HFFc6 (cell line): ENCODE data around the gene MARF1. TPM values are rescaled to one million over a fixed set of nuclear protein-coding genes. Genes with fewer than 3 reads are reported as not detected.
"Not testable (repeated sequence)": the region's sequence is repeated elsewhere in the genome, so short reads cannot be mapped to it uniquely, and the experiment has no call there.

Experiments
- DNase-seq: peaks from one replicate; pipeline ENCODE4 v3.0.0-alpha.2; 2018
- H3K27ac Mint-ChIP-seq: 2 replicates; pipeline ENCODE4 v1.8.0; 2020; ENCODE audit warnings: mild to moderate bottlenecking, mixed read lengths
- H3K27me3 Mint-ChIP-seq: 2 replicates; pipeline ENCODE4 v1.8.0; 2021; ENCODE audit warnings: mild to moderate bottlenecking, moderate library complexity, mixed read lengths; ENCODE audit not compliant: insufficient read depth
- H3K36me3 Mint-ChIP-seq: 2 replicates; pipeline ENCODE4 v1.8.0; 2021; ENCODE audit warnings: low read depth, mixed read lengths
- H3K4me1 Mint-ChIP-seq: 2 replicates; pipeline ENCODE4 v1.8.0; 2020; ENCODE audit warnings: low read depth, mixed read lengths
- H3K4me3 Mint-ChIP-seq: 2 replicates; pipeline ENCODE4 v1.8.0; 2020; ENCODE audit warnings: mild to moderate bottlenecking, moderate library complexity, mixed read lengths
- H3K9me3 Mint-ChIP-seq: 2 replicates; pipeline ENCODE4 v1.8.0; 2020; ENCODE audit warnings: mild to moderate bottlenecking, mixed read lengths
- CTCF ChIP-seq: fragments of 200-600 bp; sonication (generic); IDR thresholded peaks from 2 replicates; pipeline ENCODE4 v1.5.0; 2021; ENCODE audit warnings: antibody characterized with exemption, mild to moderate bottlenecking
- total RNA-seq, 6 experiments: library from RNA; stranded (reverse); fragmentation: NEBNext Ultra II Directional; extraction: Animal tissue kit (Norgen Biotek cat#: 25700); gene quantifications; 2 replicates in 1 of 6; 3 replicates in 5 of 6; pipeline ENCODE4 v1.2.3, GENCODE V29; 2021

MARF1 gene
- total RNA-seq, 6 experiments from 2014 or later: 34.9 to 39.4 (median 38.5) TPM

- Mint-ChIP-seq H3K27ac (no peak overlapping the region), H3K36me3 (peaks cover 51% of the 10 kb centered on the region), H3K4me1 (peaks cover 12% of the 10 kb centered on the region), H3K4me3 (no peak overlapping the region), H3K27me3 (no peaks in the 10 kb centered on the region; the same call in 1 of the 2 replicates), H3K9me3 (no peaks in the 10 kb centered on the region)
- no peak for TF ChIP-seq CTCF
- no peak for DNase-seq
Observed at GRCh38 chr16:15610369-15610871, 32.5 kb downstream of the MARF1 start.

- no peak overlapping the region for H3K4me3 Mint-ChIP-seq
- H3K27ac Mint-ChIP-seq: no peak overlapping the region
- TF ChIP-seq CTCF: no peak
- no peaks in the 10 kb centered on the region; the same call in 1 of the 2 replicates for H3K27me3 Mint-ChIP-seq
- H3K4me1 Mint-ChIP-seq: peaks cover 12% of the 10 kb centered on the region
- H3K36me3 Mint-ChIP-seq: peaks cover 56% of the 10 kb centered on the region
- H3K9me3 Mint-ChIP-seq: no peaks in the 10 kb centered on the region
- DNase-seq: no peak
Observed at GRCh38 chr16:15609286-15609649, 33.7 kb downstream of the MARF1 start.

- DNase-seq: no peak
Observed at GRCh38 chr16:15608398-15609285, 34.3 kb downstream of the MARF1 start.

GRCh38 chr16:15607700-15608396 lies 35.1 kb downstream of the MARF1 start:
- Mint-ChIP-seq H3K4me3 (no peak overlapping the region), H3K36me3 (peaks cover 61% of the 10 kb centered on the region), H3K9me3 (no peaks in the 10 kb centered on the region), H3K27me3 (no peaks in the 10 kb centered on the region; the same call in 1 of the 2 replicates), H3K4me1 (peaks cover 12% of the 10 kb centered on the region), H3K27ac (no peak overlapping the region)
- TF ChIP-seq CTCF: no peak
- DNase-seq: no peak

More at GRCh38 chr16:15608398-15609285, 34.3 kb downstream of the MARF1 start:
- Mint-ChIP-seq H3K4me1 (peaks cover 12% of the 10 kb centered on the region), H3K9me3 (no peaks in the 10 kb centered on the region), H3K27ac (no peak overlapping the region), H3K27me3 (no peaks in the 10 kb centered on the region; the same call in 1 of the 2 replicates), H3K36me3 (peaks cover 59% of the 10 kb centered on the region), H3K4me3 (no peak overlapping the region)
- no peak for TF ChIP-seq CTCF

GRCh38 chr16:15607221-15607699 lies 35.7 kb downstream of the MARF1 start:
- peaks cover 12% of the 10 kb centered on the region for H3K4me1 Mint-ChIP-seq
- H3K27ac Mint-ChIP-seq, DNase-seq, H3K9me3 Mint-ChIP-seq, H3K4me3 Mint-ChIP-seq, H3K27me3 Mint-ChIP-seq: not testable (repeated sequence)
- peaks cover 58% of the 10 kb centered on the region for H3K36me3 Mint-ChIP-seq
